Lower leg skin (tissue), 4 donors: ENCODE measurements around the gene CIBAR2. TPM values are rescaled to one million over a fixed set of nuclear protein-coding genes. Genes with fewer than 3 reads are reported as not detected.
"Not testable (repeated sequence)": the region's sequence is repeated elsewhere in the genome, so short reads cannot be mapped to it uniquely, and the experiment has no call there.

Source experiments
- DNase-seq, 2 donors: peaks; one replicate each; pipeline ENCODE4 v3.0.0-alpha.2; 2019; ENCODE audit warnings: low spot score in 2 of 2
- H3K4me3 ChIP-seq: fragments of 200-600 bp; sonication (generic); 2 replicates; pipeline ENCODE4 v1.5.1; 2017; ENCODE audit warnings: mild to moderate bottlenecking, low read depth; ENCODE audit not compliant: poor library complexity, severe bottlenecking
- CTCF ChIP-seq, 3 donors: fragments of 450-650 bp; IDR thresholded peaks; one replicate each; pipeline ENCODE4 v1.5.1; 2016; ENCODE audit warnings: antibody characterized with exemption in 3 of 3, mild to moderate bottlenecking in 3 of 3, moderate library complexity in 2 of 3
- POLR2A ChIP-seq, 2 donors: fragments of 450-650 bp; IDR thresholded peaks; one replicate each; pipeline ENCODE4 v1.6.1; 2016 to 2017; ENCODE audit warnings: antibody characterized with exemption in 2 of 2, mild to moderate bottlenecking in 1 of 2, moderate library complexity in 1 of 2
- WGBS, 2 donors: methylation state at CpG; one replicate each; pipeline ENCODE4 v1.1.5; 2018; 5-methylcytosine and 5-hydroxymethylcytosine counted together
- intact Hi-C: fragments of 100-400 bp; cut with DNase I; formaldehyde crosslinking; loops from one replicate; pipeline ENCODE4 v1.15.0; 2023; ENCODE audit warnings: low total_unique reads
- total RNA-seq, 4 donors: library from RNA; depleted of rRNA; stranded (reverse); fragments of >200 nt; gene quantifications; one replicate each; pipeline ENCODE4 v1.1.0, GENCODE V29; 2016

CIBAR2 gene
- total RNA-seq, 4 donors from 2014 or later: not detected

DNA sequence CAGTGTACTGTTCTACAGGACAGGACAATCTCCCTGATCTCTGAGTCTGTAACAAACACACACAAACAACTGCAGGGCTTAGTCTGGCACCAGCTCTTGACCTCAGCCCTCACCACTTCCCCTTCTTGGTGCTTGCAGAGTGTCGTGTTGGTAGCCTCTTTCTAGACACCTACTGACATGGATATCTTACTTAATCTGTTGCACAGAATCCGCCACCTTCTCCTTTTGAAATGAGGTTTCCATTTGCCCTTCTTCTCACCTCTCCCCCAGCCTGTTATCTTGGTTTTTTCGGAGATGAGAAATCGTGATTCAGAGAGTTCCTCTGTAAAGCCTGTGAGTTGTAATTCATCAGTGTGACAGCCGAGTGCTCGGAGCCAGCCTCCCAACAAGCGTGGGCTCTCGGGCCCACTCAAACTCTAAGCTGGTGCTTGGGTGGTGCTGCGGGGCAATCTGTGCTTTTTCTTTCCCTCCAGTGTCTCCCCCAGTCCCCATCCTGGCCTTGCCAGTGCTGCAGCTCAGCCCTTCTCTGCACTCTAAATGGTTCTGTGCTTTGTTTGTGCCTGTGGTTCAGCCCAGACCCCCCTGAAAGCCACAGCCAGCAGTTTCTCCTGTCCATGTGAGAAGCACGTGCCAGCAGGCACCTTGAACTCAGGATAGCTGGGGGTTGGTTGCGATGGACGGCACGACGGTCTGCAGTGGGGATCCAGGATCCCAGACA, 56.6 kb downstream of the CIBAR2 start:
- no peak overlapping the region for H3K4me3 ChIP-seq
- intact Hi-C loops: no loop called here
- TF ChIP-seq CTCF (IDR thresholded peaks at IDR 0.05) (no peak), POLR2A (IDR thresholded peaks at IDR 0.05) (no peak)
- WGBS, 2 donors: 52 to 53% methylated on average over 14 of the region's 14 CpGs
- peak in 1 of 2 donors; percentile 65 for DNase-seq

- no peak for TF ChIP-seq CTCF (IDR thresholded peaks at IDR 0.05)
- TF ChIP-seq POLR2A (IDR thresholded peaks at IDR 0.05): no peak
- DNase-seq: no peak
- H3K4me3 ChIP-seq: no peak overlapping the region
- WGBS, 2 donors: 65 to 66% methylated on average over 6 of the region's 6 CpGs
- intact Hi-C loops: no loop called here
These were observed 57.3 kb downstream of the CIBAR2 start for GRCh38 chr16:85054948-85055492.

GRCh38 chr16:85054321-85054720, 58.0 kb downstream of the CIBAR2 start:
- intact Hi-C loops, DNase-seq, H3K4me3 ChIP-seq: not testable (repeated sequence)
- WGBS, 2 donors: 83 to 96% methylated on average over 3 of the region's 3 CpGs

- WGBS, 2 donors: 93 to 95% methylated on average over 10 of the region's 10 CpGs
- intact Hi-C loops: no loop called here
- DNase-seq: no peak
- H3K4me3 ChIP-seq: no peak overlapping the region
- TF ChIP-seq POLR2A (IDR thresholded peaks at IDR 0.05): no peak
- no peak for TF ChIP-seq CTCF (IDR thresholded peaks at IDR 0.05)
These were observed 59.7 kb downstream of the CIBAR2 start for GRCh38 chr16:85052536-85052935.

- intact Hi-C loops: no loop called here
- no peak overlapping the region for H3K4me3 ChIP-seq
- WGBS, 2 donors: 89 to 90% methylated on average over 8 of the region's 8 CpGs
- no peak for DNase-seq
- TF ChIP-seq POLR2A (IDR thresholded peaks at IDR 0.05) (no peak), CTCF (IDR thresholded peaks at IDR 0.05) (no peak)
These were observed 60.6 kb downstream of the CIBAR2 start for GRCh38 chr16:85051683-85052082.

DNA sequence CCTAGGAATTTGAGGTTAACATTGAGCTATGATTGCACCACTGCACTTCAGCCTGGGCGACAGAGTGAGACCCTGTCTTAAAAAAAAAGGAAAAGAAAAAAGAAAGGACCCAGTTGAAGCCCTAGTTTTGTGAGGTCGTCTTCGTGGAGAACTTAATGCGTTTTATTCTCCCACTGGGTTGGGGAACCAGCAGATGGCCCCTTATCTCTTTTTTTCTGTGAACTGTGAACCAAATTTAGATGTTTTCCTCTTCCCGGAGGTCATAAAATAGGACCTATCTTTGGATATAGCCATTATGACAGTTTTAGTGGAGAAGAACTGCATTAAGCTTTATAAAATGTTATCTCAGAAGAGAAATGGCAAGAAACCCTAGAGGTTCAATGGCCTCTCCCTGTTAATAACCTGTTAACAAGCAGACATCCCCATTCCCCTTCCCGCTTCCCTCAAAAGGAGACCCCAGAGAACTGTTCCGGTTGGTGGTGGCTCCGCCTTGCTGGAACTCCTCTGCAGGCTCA, 61.1 kb downstream of the CIBAR2 start:
- TF ChIP-seq POLR2A (IDR thresholded peaks at IDR 0.05) (no peak), CTCF (IDR thresholded peaks at IDR 0.05) (no peak)
- intact Hi-C loops: no loop called here
- WGBS, 2 donors: 74 to 76% methylated on average over 8 of the region's 8 CpGs
- no peak for DNase-seq
- H3K4me3 ChIP-seq: no peak overlapping the region
